ENCODE measurements around the gene AFG3L2.

DNA sequence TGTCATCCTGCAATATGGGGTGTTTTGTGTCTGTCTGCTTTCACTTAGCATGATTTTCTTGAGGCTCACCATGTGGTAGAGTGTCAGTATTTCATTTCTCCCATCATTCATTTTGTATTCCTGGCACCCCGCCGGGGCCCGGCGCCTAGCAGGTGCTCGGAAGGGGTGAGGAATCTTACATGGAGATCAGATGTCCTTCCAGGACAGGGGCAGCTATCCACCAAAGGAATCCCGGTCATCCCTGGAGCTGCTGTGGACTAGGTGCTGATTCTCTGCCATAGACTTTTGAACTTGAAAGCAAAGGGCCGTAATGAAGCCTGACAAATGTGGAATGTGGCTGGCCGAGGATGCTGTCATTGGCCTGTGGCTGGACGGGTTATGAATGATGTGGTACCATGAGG lies 33.1 kb upstream of the AFG3L2 start:
- TF ChIP-seq, protein P1, sequence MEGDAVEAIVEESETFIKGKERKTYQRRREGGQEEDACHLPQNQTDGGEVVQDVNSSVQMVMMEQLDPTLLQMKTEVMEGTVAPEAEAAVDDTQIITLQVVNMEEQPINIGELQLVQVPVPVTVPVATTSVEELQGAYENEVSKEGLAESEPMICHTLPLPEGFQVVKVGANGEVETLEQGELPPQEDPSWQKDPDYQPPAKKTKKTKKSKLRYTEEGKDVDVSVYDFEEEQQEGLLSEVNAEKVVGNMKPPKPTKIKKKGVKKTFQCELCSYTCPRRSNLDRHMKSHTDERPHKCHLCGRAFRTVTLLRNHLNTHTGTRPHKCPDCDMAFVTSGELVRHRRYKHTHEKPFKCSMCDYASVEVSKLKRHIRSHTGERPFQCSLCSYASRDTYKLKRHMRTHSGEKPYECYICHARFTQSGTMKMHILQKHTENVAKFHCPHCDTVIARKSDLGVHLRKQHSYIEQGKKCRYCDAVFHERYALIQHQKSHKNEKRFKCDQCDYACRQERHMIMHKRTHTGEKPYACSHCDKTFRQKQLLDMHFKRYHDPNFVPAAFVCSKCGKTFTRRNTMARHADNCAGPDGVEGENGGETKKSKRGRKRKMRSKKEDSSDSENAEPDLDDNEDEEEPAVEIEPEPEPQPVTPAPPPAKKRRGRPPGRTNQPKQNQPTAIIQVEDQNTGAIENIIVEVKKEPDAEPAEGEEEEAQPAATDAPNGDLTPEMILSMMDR (IDR thresholded peaks at IDR 0.05; ENCODE audit: insufficient read depth, low read depth, low read length) = no peak
- TF ChIP-seq EZH2 (IDR thresholded peaks at IDR 0.05; ENCODE audit: insufficient read depth, low read length) = no peak

Measured in astrocyte (in vitro differentiated cells and primary cell).